Caco-2 (cell line): ENCODE data around the gene TARS3. TPM values are rescaled to one million over a fixed set of nuclear protein-coding genes. Genes with fewer than 3 reads are reported as not detected.

Experiments used
- BruUV-seq: library from RNA; stranded (reverse); fragments of 400-500 nt; replicated peaks from 2 replicates; lab custom pipeline; 2021; lab: Mats Ljungman, UMichigan
- CTCF ChIA-PET: fragments of 300-600 bp; sonication (Branson Sonifier 250); formaldehyde crosslinking; loops from one replicate; lab custom pipeline; 2022; ENCODE audit warnings: antibody characterized with exemption; lab: Charles Lee
- POLR2A ChIA-PET: fragments of 300-600 bp; sonication (Branson Sonifier 250); formaldehyde crosslinking; loops from one replicate; lab custom pipeline; 2022; ENCODE audit warnings: antibody characterized with exemption; lab: Charles Lee
- DNase-seq, 2 experiments: peaks; one replicate each; pipeline versions ENCODE4 v3.0.0 to v3.0.0-alpha.2; 2020 to 2022
- H3K27me3 ChIP-seq: replicated peaks from 2 replicates; pipeline ENCODE4 v1.6.0; 2011; ENCODE audit warnings: low read length; ENCODE audit not compliant: control insufficient read depth, insufficient read depth
- H3K36me3 ChIP-seq: 2 replicates; pipeline ENCODE4 v1.5.1; 2011; ENCODE audit warnings: low read length; ENCODE audit not compliant: control insufficient read depth, insufficient read depth
- H3K4me1 ChIP-seq: fragments of 250-450 bp; sonication (Bioruptor Pico); 2 replicates; pipeline ENCODE4 v1.5.1; 2020; ENCODE audit warnings: mild to moderate bottlenecking
- H3K4me3 ChIP-seq: 2 replicates; pipeline ENCODE4 v1.5.1; 2011; ENCODE audit warnings: low read depth, mild to moderate bottlenecking, control low read depth, low read length
- H3K9me3 ChIP-seq: fragments of 250-450 bp; sonication (Bioruptor Pico); 2 replicates; pipeline ENCODE4 v1.5.1; 2020; ENCODE audit warnings: mild to moderate bottlenecking, moderate library complexity
- H3K27ac Mint-ChIP-seq: one replicate; pipeline ENCODE4 v1.8.0; 2022; ENCODE audit warnings: mixed read lengths; ENCODE audit not compliant: unreplicated experiment
- H3K27me3 Mint-ChIP-seq: one replicate; pipeline ENCODE4 v1.8.0; 2022; ENCODE audit warnings: mixed read lengths; ENCODE audit not compliant: insufficient read depth, unreplicated experiment
- H3K36me3 Mint-ChIP-seq: one replicate; pipeline ENCODE4 v1.8.0; 2022; ENCODE audit warnings: mild to moderate bottlenecking, mixed read lengths; ENCODE audit not compliant: insufficient read depth, unreplicated experiment
- H3K4me1 Mint-ChIP-seq: one replicate; pipeline ENCODE4 v1.8.0; 2022; ENCODE audit warnings: low read depth, mixed read lengths; ENCODE audit not compliant: unreplicated experiment
- H3K4me3 Mint-ChIP-seq: one replicate; pipeline ENCODE4 v1.8.0; 2022; ENCODE audit warnings: mild to moderate bottlenecking, moderate library complexity, mixed read lengths; ENCODE audit not compliant: unreplicated experiment
- H3K9me3 Mint-ChIP-seq: one replicate; pipeline ENCODE4 v1.8.0; 2022; ENCODE audit warnings: mixed read lengths; ENCODE audit not compliant: unreplicated experiment
- intact Hi-C: fragments of 100-400 bp; cut with micrococcal nuclease; formaldehyde crosslinking; loops from one replicate; pipeline ENCODE4 v1.10.0; 2022; ENCODE audit not compliant: unreplicated experiment
- total RNA-seq: library from RNA; stranded (reverse); gene quantifications from 2 replicates; pipeline ENCODE4 v1.2.3, GENCODE V29; 2022
- TF ChIP-seq, protein P1 (sequence below), 2 experiments: fragments of 200-600 bp in 1 of 2; IDR thresholded peaks; 1 replicate in 1 of 2; 2 replicates in 1 of 2; pipeline versions ENCODE4 v1.5.1 to v1.8.0; 2011 to 2022; ENCODE audit warnings: antibody characterized with exemption in 1 of 2, control low read depth in 1 of 2, inconsistent platforms in 1 of 2, low read depth in 1 of 2, low read length in 1 of 2, mild to moderate bottlenecking in 1 of 2, moderate library complexity in 1 of 2; ENCODE audit not compliant: insufficient read depth in 1 of 2, severe bottlenecking in 1 of 2, unreplicated experiment in 1 of 2

Gene TARS3
- total RNA-seq, 1 experiment from 2014 or later, result 9.8 TPM

GRCh38 chr15:101662203-101662602 is 62.1 kb downstream of the TARS3 start:
- CTCF ChIA-PET, result no interaction called here
- no peak overlapping the region for H3K4me3 ChIP-seq
- Mint-ChIP-seq H3K36me3 (no peaks in the 10 kb centered on the region), H3K27ac (no peak overlapping the region), H3K27me3 (no peaks in the 10 kb centered on the region), H3K9me3 (no peaks in the 10 kb centered on the region), H3K4me3 (no peak overlapping the region), H3K4me1 (peaks cover 10% of the 10 kb centered on the region)
- H3K27me3 ChIP-seq, result no peaks in the 10 kb centered on the region
- H3K9me3 ChIP-seq, result no peaks in the 10 kb centered on the region
- POLR2A ChIA-PET, result no interaction called here
- intact Hi-C loops, result no loop called here
- DNase-seq, result no peak
- TF ChIP-seq, protein P1, sequence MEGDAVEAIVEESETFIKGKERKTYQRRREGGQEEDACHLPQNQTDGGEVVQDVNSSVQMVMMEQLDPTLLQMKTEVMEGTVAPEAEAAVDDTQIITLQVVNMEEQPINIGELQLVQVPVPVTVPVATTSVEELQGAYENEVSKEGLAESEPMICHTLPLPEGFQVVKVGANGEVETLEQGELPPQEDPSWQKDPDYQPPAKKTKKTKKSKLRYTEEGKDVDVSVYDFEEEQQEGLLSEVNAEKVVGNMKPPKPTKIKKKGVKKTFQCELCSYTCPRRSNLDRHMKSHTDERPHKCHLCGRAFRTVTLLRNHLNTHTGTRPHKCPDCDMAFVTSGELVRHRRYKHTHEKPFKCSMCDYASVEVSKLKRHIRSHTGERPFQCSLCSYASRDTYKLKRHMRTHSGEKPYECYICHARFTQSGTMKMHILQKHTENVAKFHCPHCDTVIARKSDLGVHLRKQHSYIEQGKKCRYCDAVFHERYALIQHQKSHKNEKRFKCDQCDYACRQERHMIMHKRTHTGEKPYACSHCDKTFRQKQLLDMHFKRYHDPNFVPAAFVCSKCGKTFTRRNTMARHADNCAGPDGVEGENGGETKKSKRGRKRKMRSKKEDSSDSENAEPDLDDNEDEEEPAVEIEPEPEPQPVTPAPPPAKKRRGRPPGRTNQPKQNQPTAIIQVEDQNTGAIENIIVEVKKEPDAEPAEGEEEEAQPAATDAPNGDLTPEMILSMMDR (IDR thresholded peaks at IDR 0.05; ENCODE audit: insufficient read depth in 1 of 2, low read depth in 1 of 2, low read length in 1 of 2, severe bottlenecking in 1 of 2, unreplicated experiment in 1 of 2), result no peak
- H3K4me1 ChIP-seq, result no peaks in the 10 kb centered on the region
- H3K36me3 ChIP-seq, result no peaks in the 10 kb centered on the region
- BruUV-seq, result no TSS peak

DNA sequence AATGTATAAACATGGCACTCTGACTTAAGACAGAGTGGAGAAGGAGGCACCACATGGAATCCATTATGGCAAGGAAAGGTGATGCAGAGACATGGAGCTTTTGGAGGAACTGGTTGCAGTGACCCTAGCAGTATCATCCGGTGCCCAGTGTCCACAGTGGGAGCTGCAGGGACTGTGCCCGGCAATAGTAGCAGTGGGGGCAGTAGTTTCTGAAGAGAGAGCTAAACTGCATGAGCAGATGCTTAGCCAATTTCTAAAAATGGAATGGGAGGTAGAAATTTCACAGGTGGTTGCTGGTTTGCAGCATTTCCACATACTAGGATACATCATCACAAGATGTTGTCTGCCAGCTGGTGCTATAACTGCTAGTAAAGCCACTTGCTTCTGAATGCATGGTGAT is 64.3 kb downstream of the TARS3 start:
- intact Hi-C loops, result no loop called here
- H3K9me3 ChIP-seq, result no peaks in the 10 kb centered on the region
- no peaks in the 10 kb centered on the region for H3K27me3 ChIP-seq
- no peaks in the 10 kb centered on the region for H3K4me1 ChIP-seq
- H3K27me3 Mint-ChIP-seq, result no peaks in the 10 kb centered on the region
- no peak for DNase-seq
- TF ChIP-seq, protein P1 (IDR thresholded peaks at IDR 0.05; ENCODE audit: insufficient read depth in 1 of 2, low read depth in 1 of 2, low read length in 1 of 2, severe bottlenecking in 1 of 2, unreplicated experiment in 1 of 2), result no peak
- BruUV-seq, result no TSS peak
- ChIA-PET CTCF (no interaction called here), POLR2A (no interaction called here)
- H3K27ac Mint-ChIP-seq, result no peak overlapping the region
- H3K9me3 Mint-ChIP-seq, result no peaks in the 10 kb centered on the region
- no peaks in the 10 kb centered on the region for H3K36me3 ChIP-seq
- H3K4me3 ChIP-seq, result no peak overlapping the region
- H3K4me3 Mint-ChIP-seq, result no peak overlapping the region
- peaks cover 10% of the 10 kb centered on the region for H3K4me1 Mint-ChIP-seq
- no peaks in the 10 kb centered on the region for H3K36me3 Mint-ChIP-seq

DNA sequence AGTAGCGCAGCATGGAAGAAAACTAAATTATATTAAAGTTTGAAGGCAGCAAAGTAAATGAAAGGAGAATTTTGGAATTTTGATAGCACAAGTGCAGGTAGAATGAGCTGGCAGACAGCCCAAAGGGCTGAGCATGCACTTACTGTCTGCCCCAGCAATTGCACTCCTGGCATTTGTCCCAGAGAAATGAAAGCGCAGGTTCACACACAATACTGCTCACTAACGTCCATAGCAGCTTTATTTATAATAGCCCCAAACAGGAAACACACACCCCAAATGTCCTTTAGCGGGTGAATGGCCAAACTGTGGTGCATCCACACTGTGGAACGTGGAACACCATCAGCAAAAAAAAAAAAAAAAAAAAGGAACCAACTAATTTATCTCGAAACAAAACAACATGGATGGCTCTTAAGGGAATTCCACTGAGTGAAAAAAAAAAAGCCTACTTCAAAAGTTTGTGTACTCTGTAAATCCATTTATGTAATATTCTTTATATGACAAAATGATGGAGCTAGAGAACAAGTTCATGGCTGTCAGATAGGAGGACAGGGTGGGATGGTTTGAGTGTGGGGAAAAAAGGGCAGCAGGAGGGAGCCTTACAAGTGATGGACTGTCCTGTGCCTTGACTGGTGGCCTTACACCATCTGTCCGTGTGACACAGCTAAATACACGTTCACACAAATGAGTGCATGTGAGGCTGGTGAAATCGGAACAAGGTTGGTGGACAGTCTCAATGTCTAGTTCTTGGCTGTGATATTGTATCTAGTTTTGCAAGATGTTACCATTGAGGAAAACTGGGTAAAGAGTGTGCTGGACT is 66.1 kb downstream of the TARS3 start:
- TF ChIP-seq, protein P1 (IDR thresholded peaks at IDR 0.05; ENCODE audit: insufficient read depth in 1 of 2, low read depth in 1 of 2, low read length in 1 of 2, severe bottlenecking in 1 of 2, unreplicated experiment in 1 of 2), result no peak
- H3K4me3 ChIP-seq, result no peak overlapping the region
- no TSS peak for BruUV-seq
- POLR2A ChIA-PET, result no interaction called here
- H3K4me3 Mint-ChIP-seq, result no peak overlapping the region
- intact Hi-C loops, result no loop called here
- H3K27me3 ChIP-seq, result no peaks in the 10 kb centered on the region
- H3K36me3 Mint-ChIP-seq, result no peaks in the 10 kb centered on the region
- no peak overlapping the region for H3K27ac Mint-ChIP-seq
- no peaks in the 10 kb centered on the region for H3K4me1 Mint-ChIP-seq
- no peaks in the 10 kb centered on the region for H3K36me3 ChIP-seq
- DNase-seq, result no peak
- no peaks in the 10 kb centered on the region for H3K9me3 ChIP-seq
- no peaks in the 10 kb centered on the region for H3K27me3 Mint-ChIP-seq
- CTCF ChIA-PET, result no interaction called here
- H3K9me3 Mint-ChIP-seq, result no peaks in the 10 kb centered on the region
- no peaks in the 10 kb centered on the region for H3K4me1 ChIP-seq
